A549 (cell line): ENCODE data around the gene WDR82.

ENCODE experiments used
- EP300 ChIP-seq, 2 experiments: fragments of >200 bp; sonication (Bioruptor Twin); formaldehyde crosslinking; IDR thresholded peaks; 2 replicates in 1 of 2; 3 replicates in 1 of 2; pipeline ENCODE4 v1.6.1; 2016 to 2017
- KDM1A ChIP-seq: fragments of 200-600 bp; sonication (generic); IDR thresholded peaks from 2 replicates; pipeline ENCODE4 v1.6.1; 2016; ENCODE audit warnings: low read depth, mild to moderate bottlenecking
- MAFK ChIP-seq: fragments of 450-650 bp; IDR thresholded peaks from 2 replicates; pipeline ENCODE4 v1.6.1; 2014; ENCODE audit not compliant: partially characterized antibody
- MYC ChIP-seq: IDR thresholded peaks from 2 replicates; pipeline ENCODE4 v1.6.1; 2012; ENCODE audit warnings: mild to moderate bottlenecking, inconsistent platforms, low read length, improper control_type of control experiment, borderline replicate concordance
- POLR2A ChIP-seq: IDR thresholded peaks from 2 replicates; pipeline ENCODE4 v1.6.1; 2012; ENCODE audit warnings: mild to moderate bottlenecking, low read length
- RFX5 ChIP-seq: fragments of 450-650 bp; IDR thresholded peaks from 2 replicates; pipeline ENCODE4 v1.7.1; 2014; ENCODE audit warnings: antibody characterized with exemption, mild to moderate bottlenecking, moderate library complexity
- RNF2 ChIP-seq: fragments of 200-600 bp; sonication (generic); IDR thresholded peaks from 2 replicates; pipeline ENCODE4 v1.6.1; 2016; ENCODE audit warnings: low read depth, mild to moderate bottlenecking, antibody characterized with exemption, moderate library complexity, borderline replicate concordance
- ZFP36 ChIP-seq: fragments of 450-650 bp; IDR thresholded peaks from 2 replicates; pipeline ENCODE4 v1.6.1; 2014; ENCODE audit warnings: borderline replicate concordance; ENCODE audit not compliant: partially characterized antibody
- TF ChIP-seq, protein P1 (sequence below): fragments of >200 bp; sonication (Bioruptor Twin); formaldehyde crosslinking; IDR thresholded peaks from 3 replicates; pipeline ENCODE4 v1.5.1; 2016
- TF ChIP-seq, protein P2 (sequence below): fragments of 150-350 bp; IDR thresholded peaks from 2 replicates; pipeline ENCODE4 v1.6.1; 2014; ENCODE audit warnings: low read depth, mild to moderate bottlenecking, low read length
- TF ChIP-seq, protein P3 (sequence below): fragments of 450-650 bp; IDR thresholded peaks from 2 replicates; pipeline ENCODE4 v1.6.1; 2014; ENCODE audit warnings: antibody characterized with exemption

DNA sequence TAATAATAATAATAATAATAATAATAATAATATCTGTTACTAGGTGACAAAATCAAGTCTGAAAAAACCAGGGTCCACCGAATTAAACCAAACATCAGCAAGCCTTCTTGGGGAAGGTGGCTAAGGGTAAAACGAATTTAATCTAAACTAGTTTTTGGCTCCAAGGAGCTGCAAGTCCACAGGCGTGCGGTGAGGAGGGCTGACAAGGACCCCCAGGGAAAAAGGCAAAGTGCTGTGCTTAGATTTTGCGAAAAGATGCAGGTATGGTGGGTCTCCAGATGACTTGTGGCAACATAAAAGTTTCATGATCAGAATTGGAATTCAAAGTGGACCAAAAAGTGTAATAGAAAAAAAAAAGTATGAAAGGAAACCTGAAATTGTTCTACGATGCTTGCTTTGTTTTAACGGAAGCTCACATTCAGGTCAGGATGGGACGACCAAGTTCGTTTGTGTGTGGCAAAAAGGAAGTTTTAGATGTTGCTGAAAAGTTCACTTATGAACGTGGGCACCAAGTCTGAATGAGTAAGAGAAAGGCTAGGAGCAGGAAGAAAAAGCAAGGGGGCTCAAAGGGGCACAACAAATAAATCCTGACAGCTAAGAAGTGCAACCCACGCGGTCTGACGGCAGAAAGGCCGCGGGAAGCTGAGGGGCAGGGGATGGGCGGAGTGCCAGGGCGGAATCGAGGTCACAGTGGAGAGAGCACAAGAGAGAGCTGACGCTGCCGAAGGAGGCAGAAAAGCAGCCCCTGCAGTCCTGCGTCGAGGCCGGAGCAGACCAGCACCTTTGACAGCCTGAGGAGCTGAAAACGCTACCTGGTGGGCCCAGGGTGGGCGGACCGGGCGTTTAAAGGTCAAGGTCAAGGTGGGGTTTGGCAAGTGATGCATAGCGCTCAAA lies 1.1 kb downstream of the WDR82 start:
- TF ChIP-seq, protein P1, sequence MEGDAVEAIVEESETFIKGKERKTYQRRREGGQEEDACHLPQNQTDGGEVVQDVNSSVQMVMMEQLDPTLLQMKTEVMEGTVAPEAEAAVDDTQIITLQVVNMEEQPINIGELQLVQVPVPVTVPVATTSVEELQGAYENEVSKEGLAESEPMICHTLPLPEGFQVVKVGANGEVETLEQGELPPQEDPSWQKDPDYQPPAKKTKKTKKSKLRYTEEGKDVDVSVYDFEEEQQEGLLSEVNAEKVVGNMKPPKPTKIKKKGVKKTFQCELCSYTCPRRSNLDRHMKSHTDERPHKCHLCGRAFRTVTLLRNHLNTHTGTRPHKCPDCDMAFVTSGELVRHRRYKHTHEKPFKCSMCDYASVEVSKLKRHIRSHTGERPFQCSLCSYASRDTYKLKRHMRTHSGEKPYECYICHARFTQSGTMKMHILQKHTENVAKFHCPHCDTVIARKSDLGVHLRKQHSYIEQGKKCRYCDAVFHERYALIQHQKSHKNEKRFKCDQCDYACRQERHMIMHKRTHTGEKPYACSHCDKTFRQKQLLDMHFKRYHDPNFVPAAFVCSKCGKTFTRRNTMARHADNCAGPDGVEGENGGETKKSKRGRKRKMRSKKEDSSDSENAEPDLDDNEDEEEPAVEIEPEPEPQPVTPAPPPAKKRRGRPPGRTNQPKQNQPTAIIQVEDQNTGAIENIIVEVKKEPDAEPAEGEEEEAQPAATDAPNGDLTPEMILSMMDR: no peak
- no peak for TF ChIP-seq MYC
- TF ChIP-seq, protein P2, sequence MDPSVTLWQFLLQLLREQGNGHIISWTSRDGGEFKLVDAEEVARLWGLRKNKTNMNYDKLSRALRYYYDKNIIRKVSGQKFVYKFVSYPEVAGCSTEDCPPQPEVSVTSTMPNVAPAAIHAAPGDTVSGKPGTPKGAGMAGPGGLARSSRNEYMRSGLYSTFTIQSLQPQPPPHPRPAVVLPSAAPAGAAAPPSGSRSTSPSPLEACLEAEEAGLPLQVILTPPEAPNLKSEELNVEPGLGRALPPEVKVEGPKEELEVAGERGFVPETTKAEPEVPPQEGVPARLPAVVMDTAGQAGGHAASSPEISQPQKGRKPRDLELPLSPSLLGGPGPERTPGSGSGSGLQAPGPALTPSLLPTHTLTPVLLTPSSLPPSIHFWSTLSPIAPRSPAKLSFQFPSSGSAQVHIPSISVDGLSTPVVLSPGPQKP: no peak
- TF ChIP-seq RNF2: no peak
- TF ChIP-seq, protein P3, sequence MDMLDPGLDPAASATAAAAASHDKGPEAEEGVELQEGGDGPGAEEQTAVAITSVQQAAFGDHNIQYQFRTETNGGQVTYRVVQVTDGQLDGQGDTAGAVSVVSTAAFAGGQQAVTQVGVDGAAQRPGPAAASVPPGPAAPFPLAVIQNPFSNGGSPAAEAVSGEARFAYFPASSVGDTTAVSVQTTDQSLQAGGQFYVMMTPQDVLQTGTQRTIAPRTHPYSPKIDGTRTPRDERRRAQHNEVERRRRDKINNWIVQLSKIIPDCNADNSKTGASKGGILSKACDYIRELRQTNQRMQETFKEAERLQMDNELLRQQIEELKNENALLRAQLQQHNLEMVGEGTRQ: no peak
- TF ChIP-seq ZFP36: no peak
- 0 out of 2 replicates have a peak, but pooled peaks have one; percentile 15 for TF ChIP-seq POLR2A
- TF ChIP-seq RFX5: no peak
- TF ChIP-seq EP300 (IDR thresholded peaks at IDR 0.05): no peak
- TF ChIP-seq MAFK: no peak
- TF ChIP-seq KDM1A: no peak
